H9 (cell line): ENCODE measurements around the gene S100A3. TPM values are rescaled to one million over a fixed set of nuclear protein-coding genes. Genes with fewer than 3 reads are reported as not detected.

Experiments used
- DNase-seq: peaks from one replicate; pipeline ENCODE4 v3.0.0-alpha.2; 2017
- H2AFZ ChIP-seq: one replicate; pipeline ENCODE4 v1.6.1; 2013; ENCODE audit warnings: mild to moderate bottlenecking, low read length, control low read depth, moderate library complexity
- H2AK5ac ChIP-seq: 2 replicates; pipeline ENCODE4 v1.6.1; 2013; ENCODE audit warnings: low read length, control low read depth, mixed read lengths; ENCODE audit not compliant: insufficient read length
- H2BK120ac ChIP-seq: one replicate; pipeline ENCODE4 v1.6.1; 2013; ENCODE audit warnings: low read depth, mild to moderate bottlenecking, low read length, control low read depth, inconsistent platforms; ENCODE audit not compliant: poor library complexity, severe bottlenecking
- H2BK12ac ChIP-seq: 2 replicates; pipeline ENCODE4 v1.6.1; 2013; ENCODE audit warnings: low read length, control low read depth, mixed read lengths, low read depth; ENCODE audit not compliant: insufficient read length
- H2BK15ac ChIP-seq: 2 replicates; pipeline ENCODE4 v1.6.1; 2013; ENCODE audit warnings: low read depth, low read length, control low read depth
- H2BK20ac ChIP-seq: one replicate; pipeline ENCODE4 v1.6.1; 2013; ENCODE audit warnings: low read depth, mild to moderate bottlenecking, low read length, control low read depth, inconsistent platforms; ENCODE audit not compliant: poor library complexity, severe bottlenecking
- H2BK5ac ChIP-seq: 2 replicates; pipeline ENCODE4 v1.6.1; 2013; ENCODE audit warnings: low read length, control low read depth, mixed read lengths; ENCODE audit not compliant: insufficient read length
- H3K14ac ChIP-seq: 2 replicates; pipeline ENCODE4 v1.6.1; 2013; ENCODE audit warnings: low read length, control low read depth; ENCODE audit not compliant: insufficient read depth
- H3K18ac ChIP-seq: 2 replicates; pipeline ENCODE4 v1.6.1; 2013; ENCODE audit warnings: low read depth, mild to moderate bottlenecking, mixed read lengths, low read length, control low read depth; ENCODE audit not compliant: insufficient read length
- H3K23ac ChIP-seq: 2 replicates; pipeline ENCODE4 v1.6.1; 2013; ENCODE audit warnings: low read length, control low read depth, mixed read lengths, low read depth; ENCODE audit not compliant: insufficient read length
- H3K23me2 ChIP-seq: 2 replicates; pipeline ENCODE4 v1.6.1; 2013; ENCODE audit warnings: low read depth, mild to moderate bottlenecking, mixed read lengths, low read length, control low read depth; ENCODE audit not compliant: insufficient read length, poor library complexity, severe bottlenecking
- H3K27ac ChIP-seq: 2 replicates; pipeline ENCODE4 v1.5.1; 2013; ENCODE audit warnings: low read length, control low read depth, mixed read lengths, low read depth; ENCODE audit not compliant: insufficient read length
- H3K27me3 ChIP-seq: 2 replicates; pipeline ENCODE4 v1.6.1; 2013; ENCODE audit warnings: low read length, control low read depth, inconsistent platforms; ENCODE audit not compliant: insufficient read depth
- H3K4ac ChIP-seq: 2 replicates; pipeline ENCODE4 v1.6.1; 2013; ENCODE audit warnings: low read depth, mild to moderate bottlenecking, control low read depth, inconsistent platforms, low read length, moderate library complexity
- H3K4me1 ChIP-seq: 2 replicates; pipeline ENCODE4 v1.6.1; 2013; ENCODE audit warnings: low read length, control low read depth, inconsistent platforms; ENCODE audit not compliant: insufficient read depth
- H3K4me2 ChIP-seq: 2 replicates; pipeline ENCODE4 v1.6.1; 2013; ENCODE audit warnings: low read length, control low read depth, mixed read lengths; ENCODE audit not compliant: insufficient read length, insufficient read depth
- H3K56ac ChIP-seq: 2 replicates; pipeline ENCODE4 v1.6.1; 2013; ENCODE audit warnings: low read depth, mild to moderate bottlenecking, mixed read lengths, low read length, control low read depth; ENCODE audit not compliant: insufficient read length
- H3K79me1 ChIP-seq: 2 replicates; pipeline ENCODE4 v1.6.1; 2013; ENCODE audit warnings: low read depth, mild to moderate bottlenecking, moderate library complexity, low read length, control low read depth, inconsistent platforms; ENCODE audit not compliant: insufficient read depth, poor library complexity, severe bottlenecking
- H3K79me2 ChIP-seq: 2 replicates; pipeline ENCODE4 v1.6.1; 2013; ENCODE audit warnings: low read length, control low read depth, inconsistent platforms; ENCODE audit not compliant: insufficient read depth
- H3K9ac ChIP-seq: 2 replicates; pipeline ENCODE4 v1.6.1; 2013; ENCODE audit warnings: low read length, control low read depth, mixed read lengths; ENCODE audit not compliant: insufficient read length; ENCODE audit errors: extremely low read depth
- H3K9me3 ChIP-seq: one replicate; pipeline ENCODE4 v1.6.1; 2013; ENCODE audit warnings: low read depth, low read length, inconsistent platforms; ENCODE audit not compliant: control insufficient read depth
- H3T11ph ChIP-seq: one replicate; pipeline ENCODE4 v1.6.1; 2013; ENCODE audit warnings: mild to moderate bottlenecking, low read length, control low read depth, inconsistent platforms
- H4K20me1 ChIP-seq: one replicate; pipeline ENCODE4 v1.6.1; 2013; ENCODE audit not compliant: control insufficient read depth, insufficient read length, insufficient read depth
- H4K5ac ChIP-seq: 2 replicates; pipeline ENCODE4 v1.6.1; 2013; ENCODE audit warnings: low read depth, mild to moderate bottlenecking, mixed read lengths, low read length, control low read depth; ENCODE audit not compliant: insufficient read length
- H4K8ac ChIP-seq: replicated peaks from 2 replicates; pipeline ENCODE4 v1.6.1; 2013; ENCODE audit warnings: low read length, control low read depth, mixed read lengths, low read depth; ENCODE audit not compliant: insufficient read length
- H4K91ac ChIP-seq: 2 replicates; pipeline ENCODE4 v1.6.1; 2013; ENCODE audit warnings: low read depth, mild to moderate bottlenecking, moderate library complexity, mixed read lengths, low read length, control low read depth; ENCODE audit not compliant: insufficient read length
- H3K27ac Mint-ChIP-seq, 3 experiments: 2 replicates in 2 of 3; 3 replicates in 1 of 3; pipeline ENCODE4 v1.8.0; 2020 to 2021; ENCODE audit warnings: mixed read lengths in 3 of 3, mild to moderate bottlenecking in 1 of 3, moderate library complexity in 1 of 3
- H3K27me3 Mint-ChIP-seq: 2 replicates; pipeline ENCODE4 v1.8.0; 2021; ENCODE audit warnings: low read depth, mild to moderate bottlenecking, moderate library complexity, mixed read lengths
- H3K36me3 Mint-ChIP-seq, 3 experiments: 2 replicates in 2 of 3; 3 replicates in 1 of 3; pipeline ENCODE4 v1.8.0; 2020 to 2021; ENCODE audit warnings: low read depth in 3 of 3, mixed read lengths in 3 of 3; ENCODE audit not compliant: insufficient read depth in 1 of 3
- H3K4me1 Mint-ChIP-seq, 2 experiments: 2 replicates each; pipeline ENCODE4 v1.8.0; 2020; ENCODE audit warnings: mixed read lengths in 2 of 2
- H3K4me3 Mint-ChIP-seq, 2 experiments: 2 replicates in 1 of 2; 3 replicates in 1 of 2; pipeline ENCODE4 v1.8.0; 2020 to 2021; ENCODE audit warnings: mild to moderate bottlenecking in 2 of 2, mixed read lengths in 2 of 2, moderate library complexity in 1 of 2
- H3K9me3 Mint-ChIP-seq, 2 experiments: 2 replicates in 1 of 2; 3 replicates in 1 of 2; pipeline ENCODE4 v1.8.0; 2020; ENCODE audit warnings: mild to moderate bottlenecking in 2 of 2, mixed read lengths in 2 of 2, moderate library complexity in 1 of 2
- WGBS: extraction: QIAGEN DNeasy Blood & Tissue Kit; methylation state at CpG from one replicate; pipeline ENCODE4 v1.1.7; 2013; ENCODE audit warnings: missing lambda C conversion rate, low lambda C conversion rate, mixed read lengths; ENCODE audit not compliant: insufficient read length; ENCODE audit errors: extremely low coverage; 5-methylcytosine and 5-hydroxymethylcytosine counted together
- total RNA-seq: library from RNA; stranded (reverse); gene quantifications from 2 replicates; pipeline ENCODE4 v1.2.1, GENCODE V29; 2021
- TF ChIP-seq, protein P1 (sequence below): fragments of 200-600 bp; sonication (generic); conservative IDR thresholded peaks from 3 replicates; pipeline ENCODE4 v1.8.0; 2021; ENCODE audit warnings: antibody characterized with exemption, mild to moderate bottlenecking

S100A3 gene
- total RNA-seq, 1 experiment from 2014 or later, result not detected

DNA sequence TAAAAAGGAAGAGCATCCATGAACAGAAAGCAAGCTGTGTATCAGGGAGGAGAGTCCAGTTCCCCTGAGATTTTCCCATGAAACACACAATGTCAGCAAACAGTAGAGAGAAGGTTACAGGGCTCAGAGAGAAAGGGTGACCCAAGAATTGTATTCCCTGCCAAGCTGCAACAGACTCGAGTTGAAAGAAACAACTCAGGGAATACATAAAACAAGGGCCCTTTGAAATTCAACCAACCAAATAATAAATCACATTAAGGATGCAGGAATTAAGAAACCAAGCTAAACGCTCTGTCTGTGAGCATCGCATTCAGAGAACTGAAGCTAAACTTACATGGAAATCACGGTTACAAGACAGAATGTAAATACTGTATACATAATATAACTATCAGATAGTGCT, 43.7 kb upstream of the S100A3 start:
- H3K27me3 ChIP-seq, result no peaks in the 10 kb centered on the region
- H2AK5ac ChIP-seq, result no peak overlapping the region
- no peaks in the 10 kb centered on the region for H4K20me1 ChIP-seq
- no peak overlapping the region for H2BK120ac ChIP-seq
- no peak overlapping the region for H3T11ph ChIP-seq
- TF ChIP-seq, protein P1, sequence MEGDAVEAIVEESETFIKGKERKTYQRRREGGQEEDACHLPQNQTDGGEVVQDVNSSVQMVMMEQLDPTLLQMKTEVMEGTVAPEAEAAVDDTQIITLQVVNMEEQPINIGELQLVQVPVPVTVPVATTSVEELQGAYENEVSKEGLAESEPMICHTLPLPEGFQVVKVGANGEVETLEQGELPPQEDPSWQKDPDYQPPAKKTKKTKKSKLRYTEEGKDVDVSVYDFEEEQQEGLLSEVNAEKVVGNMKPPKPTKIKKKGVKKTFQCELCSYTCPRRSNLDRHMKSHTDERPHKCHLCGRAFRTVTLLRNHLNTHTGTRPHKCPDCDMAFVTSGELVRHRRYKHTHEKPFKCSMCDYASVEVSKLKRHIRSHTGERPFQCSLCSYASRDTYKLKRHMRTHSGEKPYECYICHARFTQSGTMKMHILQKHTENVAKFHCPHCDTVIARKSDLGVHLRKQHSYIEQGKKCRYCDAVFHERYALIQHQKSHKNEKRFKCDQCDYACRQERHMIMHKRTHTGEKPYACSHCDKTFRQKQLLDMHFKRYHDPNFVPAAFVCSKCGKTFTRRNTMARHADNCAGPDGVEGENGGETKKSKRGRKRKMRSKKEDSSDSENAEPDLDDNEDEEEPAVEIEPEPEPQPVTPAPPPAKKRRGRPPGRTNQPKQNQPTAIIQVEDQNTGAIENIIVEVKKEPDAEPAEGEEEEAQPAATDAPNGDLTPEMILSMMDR, result no peak
- Mint-ChIP-seq H3K27me3 (no peaks in the 10 kb centered on the region), H3K4me3 (no peak overlapping the region), H3K4me1 (peaks cover 3 to 7% of the 10 kb centered on the region in 2 experiments; a peak in 3 of 4 replicates), H3K36me3 (no peaks in the 10 kb centered on the region), H3K27ac (no peak overlapping the region; a peak in 1 of 7 replicates), H3K9me3 (no peaks in the 10 kb centered on the region)
- no peaks in the 10 kb centered on the region for H3K23me2 ChIP-seq
- no peak overlapping the region for H2BK15ac ChIP-seq
- no peak overlapping the region for H3K4ac ChIP-seq
- no peak overlapping the region for H2BK12ac ChIP-seq
- H3K14ac ChIP-seq, result no peak overlapping the region
- no peak overlapping the region for H3K27ac ChIP-seq
- H3K56ac ChIP-seq, result no peak overlapping the region
- no CpG with 5 or more reads among the region's 4 CpGs for WGBS
- DNase-seq, result no peak
- H3K9me3 ChIP-seq, result no peaks in the 10 kb centered on the region
- no peak overlapping the region for H4K8ac ChIP-seq
- no peak overlapping the region for H2BK20ac ChIP-seq
- H3K18ac ChIP-seq, result no peak overlapping the region
- no peak overlapping the region for H3K23ac ChIP-seq
- no peak overlapping the region for H3K4me2 ChIP-seq
- H3K9ac ChIP-seq, result no peak overlapping the region
- H3K79me1 ChIP-seq, result no peaks in the 10 kb centered on the region
- no peak overlapping the region for H4K91ac ChIP-seq
- no peaks in the 10 kb centered on the region; the same call in 1 of the 2 replicates for H3K4me1 ChIP-seq
- H3K79me2 ChIP-seq, result no peaks in the 10 kb centered on the region
- H2BK5ac ChIP-seq, result no peak overlapping the region
- no peak overlapping the region for H4K5ac ChIP-seq
- H2AFZ ChIP-seq, result no peak overlapping the region
